ENCODE measurements around the gene NPIPB8.

GRCh38 chr16:28610595-28611191, 27.2 kb upstream of the NPIPB8 start:
- TF ChIP-seq EZH2 (IDR thresholded peaks at IDR 0.05; ENCODE audit: borderline replicate concordance, low read depth, low read length, poor library complexity, severe bottlenecking) (no peak), CTCF (conservative IDR thresholded peaks at IDR 0.05; ENCODE audit: low read depth, low read length) (no peak)

All from A673 (cell line).